Measurements from ENCODE around the gene CPA5. TPM values are rescaled to one million over a fixed set of nuclear protein-coding genes. Genes with fewer than 3 reads are reported as not detected.
A peak's percentile ranks its signal among the peaks of the same experiment; 100 is the strongest.

Gene CPA5
- total and polyA plus RNA-seq, 8 donors = 0.13 to 0.96 (median 0.65) TPM; not detected in 2

DNA sequence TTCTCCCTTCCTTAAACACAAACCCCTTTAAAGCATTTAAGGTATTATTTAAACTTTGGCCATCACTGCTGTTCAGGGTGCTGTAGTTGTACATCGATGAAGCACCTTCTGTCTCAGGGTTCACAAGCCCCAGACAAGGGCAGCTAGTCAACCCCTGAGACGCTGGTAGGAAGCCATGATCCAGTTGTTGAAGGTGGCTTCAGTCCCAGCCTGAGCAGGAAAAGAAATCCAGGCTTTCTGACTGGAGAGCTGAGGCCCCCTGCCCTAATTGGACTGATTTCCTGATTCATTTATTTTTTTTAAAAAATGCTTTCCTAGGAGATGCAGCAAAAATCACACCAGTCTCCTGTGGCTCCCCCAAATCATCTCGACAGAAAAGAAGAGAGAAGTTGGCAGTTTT is 51.5 kb downstream of the CPA5 start:
- no peak overlapping the region for H3K4me3 ChIP-seq
- DNase-seq = no peak
- H3K36me3 ChIP-seq = no peaks in the 10 kb centered on the region
- TF ChIP-seq, protein P1, sequence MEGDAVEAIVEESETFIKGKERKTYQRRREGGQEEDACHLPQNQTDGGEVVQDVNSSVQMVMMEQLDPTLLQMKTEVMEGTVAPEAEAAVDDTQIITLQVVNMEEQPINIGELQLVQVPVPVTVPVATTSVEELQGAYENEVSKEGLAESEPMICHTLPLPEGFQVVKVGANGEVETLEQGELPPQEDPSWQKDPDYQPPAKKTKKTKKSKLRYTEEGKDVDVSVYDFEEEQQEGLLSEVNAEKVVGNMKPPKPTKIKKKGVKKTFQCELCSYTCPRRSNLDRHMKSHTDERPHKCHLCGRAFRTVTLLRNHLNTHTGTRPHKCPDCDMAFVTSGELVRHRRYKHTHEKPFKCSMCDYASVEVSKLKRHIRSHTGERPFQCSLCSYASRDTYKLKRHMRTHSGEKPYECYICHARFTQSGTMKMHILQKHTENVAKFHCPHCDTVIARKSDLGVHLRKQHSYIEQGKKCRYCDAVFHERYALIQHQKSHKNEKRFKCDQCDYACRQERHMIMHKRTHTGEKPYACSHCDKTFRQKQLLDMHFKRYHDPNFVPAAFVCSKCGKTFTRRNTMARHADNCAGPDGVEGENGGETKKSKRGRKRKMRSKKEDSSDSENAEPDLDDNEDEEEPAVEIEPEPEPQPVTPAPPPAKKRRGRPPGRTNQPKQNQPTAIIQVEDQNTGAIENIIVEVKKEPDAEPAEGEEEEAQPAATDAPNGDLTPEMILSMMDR (IDR thresholded peaks at IDR 0.05) = no peak
- no peaks in the 10 kb centered on the region for H3K9me3 ChIP-seq
- H3K27me3 ChIP-seq = no peaks in the 10 kb centered on the region
- peak overlapping the region in 1 of 2 donors; percentile 54 for H3K27ac ChIP-seq
- intact Hi-C loops (cut with DNase I) = no loop called here
- H3K4me1 ChIP-seq = peaks cover 0 to 10% of the 10 kb centered on the region in 2 donors
- no peak for ATAC-seq

DNA sequence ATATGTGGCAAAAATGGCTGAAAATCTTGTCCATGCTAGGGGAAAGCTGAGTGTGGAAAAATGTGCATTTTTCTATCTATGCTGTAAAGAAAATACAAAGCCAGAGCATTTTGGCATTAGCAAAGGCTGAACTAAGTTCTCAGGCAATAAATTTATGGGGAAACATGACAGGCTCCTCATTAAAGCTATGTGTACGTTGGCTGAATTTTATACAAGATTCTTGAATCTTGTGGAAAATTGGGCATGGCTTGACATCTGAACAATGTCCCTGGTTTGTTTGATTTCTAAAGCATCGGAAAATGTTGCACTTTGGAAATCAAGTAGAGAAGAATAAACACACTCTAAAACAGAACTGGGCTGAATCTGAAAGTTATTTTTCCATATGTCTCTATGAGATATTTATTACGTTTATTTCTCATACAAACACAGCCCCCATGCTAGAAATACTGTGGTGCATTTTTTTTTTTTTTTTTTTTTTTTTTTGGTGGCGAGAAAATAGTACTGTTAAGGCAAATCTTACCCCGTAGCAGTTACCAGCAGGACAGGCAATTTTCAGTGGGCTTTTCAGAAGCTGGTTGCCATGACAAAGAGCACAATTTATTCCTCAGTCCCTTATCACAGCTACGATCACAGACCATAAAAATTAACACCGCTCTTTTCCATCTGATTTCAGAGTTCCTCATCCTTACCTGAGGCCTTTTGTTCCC is 52.6 kb downstream of the CPA5 start:
- intact Hi-C loops (cut with DNase I) = no loop called here
- Histone ChIP-seq H3K27me3 (no peaks in the 10 kb centered on the region), H3K9me3 (no peaks in the 10 kb centered on the region), H3K27ac (peak overlapping the region in 1 of 2 donors; percentile 54), H3K4me1 (peaks cover 0 to 10% of the 10 kb centered on the region in 2 donors), H3K4me3 (no peak overlapping the region), H3K36me3 (no peaks in the 10 kb centered on the region)
- ATAC-seq (no peak), DNase-seq (peak in 2 of 4 donors; percentile 67 to 74)
- TF ChIP-seq, protein P1 (IDR thresholded peaks at IDR 0.05) = no peak

DNA sequence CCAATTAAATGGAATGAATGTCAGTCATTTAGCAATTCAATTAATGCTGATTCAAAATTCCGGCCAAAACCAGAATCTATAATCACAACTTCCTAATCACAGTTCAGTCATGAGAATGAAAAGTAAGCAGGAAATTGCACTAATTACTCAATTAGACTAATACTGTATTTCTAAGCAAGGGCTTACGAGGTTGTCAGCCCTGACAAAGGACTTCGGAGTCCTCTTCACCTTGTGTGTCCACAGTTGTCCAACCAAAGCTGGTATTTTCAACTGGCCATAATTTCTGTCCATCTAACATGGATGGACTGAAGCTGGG is 53.1 kb downstream of the CPA5 start:
- ATAC-seq = no peak
- H3K27me3 ChIP-seq = no peaks in the 10 kb centered on the region
- peaks cover 0 to 3% of the 10 kb centered on the region in 2 donors for H3K36me3 ChIP-seq
- DNase-seq = no peak
- H3K27ac ChIP-seq = no peak overlapping the region
- H3K4me1 ChIP-seq = peaks cover 0 to 10% of the 10 kb centered on the region in 2 donors
- TF ChIP-seq, protein P1 (IDR thresholded peaks at IDR 0.05) = no peak
- intact Hi-C loops (cut with DNase I) = no loop called here
- no peaks in the 10 kb centered on the region for H3K9me3 ChIP-seq
- no peak overlapping the region for H3K4me3 ChIP-seq

DNA sequence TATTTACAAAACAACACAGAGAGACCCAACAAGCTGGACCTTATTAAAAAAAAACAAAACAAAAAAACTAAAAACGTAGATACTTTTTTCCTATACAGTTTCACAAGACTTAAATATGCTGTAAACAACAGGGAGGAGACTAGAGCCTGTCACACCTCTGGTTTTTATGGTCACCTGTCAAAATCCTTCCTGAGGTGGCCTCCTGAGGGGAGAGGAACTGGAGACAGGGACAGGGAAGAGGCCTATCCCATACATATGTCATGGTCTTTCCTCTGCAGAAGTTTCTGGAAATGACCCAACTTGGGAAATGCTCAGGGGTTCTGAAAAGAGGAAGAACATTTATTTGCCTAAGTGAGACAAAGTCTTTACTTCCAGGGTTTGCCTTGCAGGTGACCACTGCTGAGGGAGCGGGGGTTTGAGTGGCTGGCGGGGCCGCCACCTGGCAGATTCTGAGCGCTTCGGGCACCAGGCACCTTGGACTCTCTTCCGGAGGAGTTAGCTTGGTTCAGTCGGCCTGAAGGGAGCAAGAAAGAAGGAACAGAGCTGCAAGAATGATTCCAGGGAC is 54.0 kb downstream of the CPA5 start:
- peaks cover 0 to 5% of the 10 kb centered on the region in 2 donors for H3K36me3 ChIP-seq
- DNase-seq (no peak), ATAC-seq (no peak)
- no peaks in the 10 kb centered on the region for H3K27me3 ChIP-seq
- intact Hi-C loops (cut with DNase I) = no loop called here
- H3K4me3 ChIP-seq = no peak overlapping the region
- TF ChIP-seq, protein P1 (IDR thresholded peaks at IDR 0.05) = no peak
- no peaks in the 10 kb centered on the region for H3K9me3 ChIP-seq
- H3K27ac ChIP-seq = no peak overlapping the region
- H3K4me1 ChIP-seq = peaks cover 0 to 10% of the 10 kb centered on the region in 2 donors

DNA sequence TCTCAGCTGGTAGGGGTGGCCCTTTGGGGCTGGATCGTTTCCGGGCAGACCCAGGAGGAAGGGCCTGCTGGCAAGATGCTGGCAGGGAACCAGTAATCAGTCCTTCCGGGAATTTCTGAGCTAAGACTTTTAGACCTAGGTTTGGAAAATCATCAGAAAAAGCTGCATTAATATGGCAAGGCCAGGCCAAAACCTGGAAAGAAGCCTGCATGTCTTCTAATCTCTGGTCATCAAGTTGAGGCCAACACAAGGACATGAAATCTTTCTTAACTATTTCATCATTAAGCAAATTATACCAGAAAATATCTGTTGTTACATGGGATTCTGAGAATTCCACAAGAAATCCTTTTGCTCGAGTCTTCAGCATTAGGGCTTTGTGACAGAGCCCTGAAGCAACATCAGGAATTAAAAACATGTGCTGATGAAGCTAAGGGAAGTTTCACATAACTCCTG is 55.5 kb downstream of the CPA5 start:
- TF ChIP-seq, protein P1 (IDR thresholded peaks at IDR 0.05) = no peak
- no peak for ATAC-seq
- no peaks in the 10 kb centered on the region for H3K9me3 ChIP-seq
- peak overlapping the region; percentile 9 to 13 for H3K27ac ChIP-seq
- H3K4me3 ChIP-seq = no peak overlapping the region
- H3K27me3 ChIP-seq = no peaks in the 10 kb centered on the region
- H3K36me3 ChIP-seq = peaks cover 0 to 5% of the 10 kb centered on the region in 2 donors
- intact Hi-C loops (cut with DNase I) = no loop called here
- peak in 1 of 4 donors; percentile 51 for DNase-seq
- H3K4me1 ChIP-seq = peaks cover 0 to 6% of the 10 kb centered on the region in 2 donors
